Skeletal muscle tissue (tissue), 4 donors: ENCODE data around the gene POLN. TPM values are rescaled to one million over a fixed set of nuclear protein-coding genes. Genes with fewer than 3 reads are reported as not detected.
A peak's percentile ranks its signal among the peaks of the same experiment; 100 is the strongest.

ENCODE experiments used
- H3K27ac ChIP-seq: one replicate; pipeline ENCODE4 v1.7.0; 2013; ENCODE audit warnings: mild to moderate bottlenecking, low read depth, low read length, inconsistent platforms
- H3K27me3 ChIP-seq, 3 donors: one replicate each; pipeline ENCODE4 v1.7.0; 2013; ENCODE audit warnings: low read length in 3 of 3; ENCODE audit not compliant: control insufficient read depth in 3 of 3, insufficient read depth in 3 of 3
- H3K36me3 ChIP-seq, 3 donors: one replicate each; pipeline ENCODE4 v1.7.0; 2013; ENCODE audit warnings: low read length in 3 of 3; ENCODE audit not compliant: control insufficient read depth in 3 of 3, insufficient read depth in 3 of 3
- H3K4me1 ChIP-seq, 3 donors: one replicate each; pipeline ENCODE4 v1.7.0; 2013; ENCODE audit warnings: low read length in 3 of 3, mild to moderate bottlenecking in 3 of 3; ENCODE audit not compliant: control insufficient read depth in 3 of 3, insufficient read depth in 3 of 3
- H3K4me3 ChIP-seq, 3 donors: one replicate each; pipeline ENCODE4 v1.7.0; 2013; ENCODE audit warnings: low read length in 3 of 3
- H3K9ac ChIP-seq, 3 donors: one replicate each; pipeline ENCODE4 v1.7.0; 2013; ENCODE audit warnings: low read length in 3 of 3, mild to moderate bottlenecking in 3 of 3, moderate library complexity in 2 of 3, low read depth in 1 of 3
- H3K9me3 ChIP-seq, 3 donors: one replicate each; pipeline ENCODE4 v1.7.0; 2013; ENCODE audit warnings: low read length in 3 of 3; ENCODE audit not compliant: control insufficient read depth in 3 of 3
- total RNA-seq: library from RNA; depleted of rRNA; stranded (reverse); fragments of >200 nt; gene quantifications from one replicate; pipeline ENCODE4 v1.2.3, GENCODE V29; 2014
- donor health status: Osteomylitis.

POLN gene
- total RNA-seq, 1 donor from 2014 or later: 4.2 TPM

GRCh38 chr4:2061186-2062131 is 180.5 kb downstream of the POLN start:
- Histone ChIP-seq H3K4me1 (no peaks in the 10 kb centered on the region), H3K9me3 (no peaks in the 10 kb centered on the region), H3K36me3 (no peaks in the 10 kb centered on the region), H3K27me3 (peaks cover 17 to 22% (median 21%) of the 10 kb centered on the region in 3 donors), H3K9ac (no peak overlapping the region), H3K27ac (no peak overlapping the region), H3K4me3 (no peak overlapping the region)

- H3K27me3 ChIP-seq: peaks cover 17 to 25% (median 20%) of the 10 kb centered on the region in 3 donors
- H3K36me3 ChIP-seq: no peaks in the 10 kb centered on the region
- no peaks in the 10 kb centered on the region for H3K9me3 ChIP-seq
- no peaks in the 10 kb centered on the region for H3K4me1 ChIP-seq
- no peak overlapping the region for H3K4me3 ChIP-seq
- H3K27ac ChIP-seq: no peak overlapping the region
- no peak overlapping the region for H3K9ac ChIP-seq
Measured at GRCh38 chr4:2060611-2061185, 181.2 kb downstream of the POLN start.

- Histone ChIP-seq H3K27ac (no peak overlapping the region), H3K27me3 (peaks cover 17 to 25% (median 20%) of the 10 kb centered on the region in 3 donors), H3K4me3 (no peak overlapping the region), H3K4me1 (no peaks in the 10 kb centered on the region), H3K36me3 (no peaks in the 10 kb centered on the region), H3K9me3 (no peaks in the 10 kb centered on the region), H3K9ac (no peak overlapping the region)
Measured at GRCh38 chr4:2059726-2060602, 182.0 kb downstream of the POLN start.

- no peaks in the 10 kb centered on the region for H3K36me3 ChIP-seq
- H3K9ac ChIP-seq: peak within 1 kb of the TSS in 1 of 3 donors; percentile 54
- peak within 1 kb of the TSS in 2 of 3 donors; percentile 29 to 40 for H3K4me3 ChIP-seq
- H3K27me3 ChIP-seq: peaks cover 19 to 26% (median 20%) of the 10 kb centered on the region in 3 donors
- no peaks in the 10 kb centered on the region for H3K4me1 ChIP-seq
- H3K27ac ChIP-seq: no peak within 1 kb of the TSS
- no peaks in the 10 kb centered on the region for H3K9me3 ChIP-seq
Measured at GRCh38 chr4:2059046-2059725, 182.7 kb downstream of the POLN start, which contains the start of gene NAT8L. Gene NAT8L, plus strand, starts transcription at chr4:2059327. Its CDS starts 185 bp downstream, at chr4:2059512.

- Histone ChIP-seq H3K4me3 (peak overlapping the region in 2 of 3 donors; percentile 29 to 40), H3K27me3 (peaks cover 20 to 28% (median 21%) of the 10 kb centered on the region in 3 donors), H3K9me3 (no peaks in the 10 kb centered on the region), H3K4me1 (no peaks in the 10 kb centered on the region), H3K27ac (no peak overlapping the region), H3K36me3 (no peaks in the 10 kb centered on the region), H3K9ac (peak overlapping the region in 1 of 3 donors; percentile 54)
Measured at GRCh38 chr4:2058264-2059045, 183.5 kb downstream of the POLN start.

- peaks cover 20 to 28% (median 21%) of the 10 kb centered on the region in 3 donors for H3K27me3 ChIP-seq
- no peak overlapping the region for H3K27ac ChIP-seq
- H3K9me3 ChIP-seq: no peaks in the 10 kb centered on the region
- no peak overlapping the region for H3K9ac ChIP-seq
- H3K36me3 ChIP-seq: no peaks in the 10 kb centered on the region
- H3K4me1 ChIP-seq: no peaks in the 10 kb centered on the region
- no peak overlapping the region for H3K4me3 ChIP-seq
Measured at GRCh38 chr4:2057382-2058065, 184.4 kb downstream of the POLN start.

GRCh38 chr4:2054217-2054616 is 187.7 kb downstream of the POLN start:
- Histone ChIP-seq H3K27ac (no peak overlapping the region), H3K9ac (no peak overlapping the region), H3K9me3 (no peaks in the 10 kb centered on the region), H3K36me3 (no peaks in the 10 kb centered on the region), H3K27me3 (peaks cover 14 to 26% (median 17%) of the 10 kb centered on the region in 3 donors), H3K4me1 (peaks cover 7 to 8% (median 8%) of the 10 kb centered on the region in 3 donors), H3K4me3 (no peak overlapping the region)

GRCh38 chr4:2051086-2051485 is 190.8 kb downstream of the POLN start:
- H3K36me3 ChIP-seq: no peaks in the 10 kb centered on the region
- peak overlapping the region; percentile 48 to 84 (median 69) for H3K9ac ChIP-seq
- H3K27me3 ChIP-seq: peaks cover 7 to 20% (median 17%) of the 10 kb centered on the region in 3 donors
- peak overlapping the region; percentile 52 to 75 (median 64) for H3K4me3 ChIP-seq
- H3K27ac ChIP-seq: no peak overlapping the region
- no peaks in the 10 kb centered on the region for H3K9me3 ChIP-seq
- peaks cover 7 to 9% (median 8%) of the 10 kb centered on the region in 3 donors for H3K4me1 ChIP-seq
